Natural killer cell (primary cell): ENCODE data around the gene CCDC40. TPM values are rescaled to one million over a fixed set of nuclear protein-coding genes. Genes with fewer than 3 reads are reported as not detected.

ENCODE experiments used
- ATAC-seq, 3 donors: fragments of 150-1000 bp in 2 of 3; fragments of 200-7000 bp in 1 of 3; cut with Tn5 transposase; 1 replicate in 1 of 3; 2 replicates in 2 of 3; pipeline ENCODE4 v1.10.0; 2021; ENCODE audit warnings: mild to moderate bottlenecking in 2 of 3, moderate library complexity in 2 of 3
- DNase-seq, 2 donors: peaks; one replicate each; pipeline versions ENCODE4 v3.0.0 to v3.0.0-alpha.2; 2013 to 2021; ENCODE audit warnings: mixed read lengths in 1 of 2
- H3K27ac ChIP-seq: one replicate; pipeline ENCODE4 v1.5.1; 2013; ENCODE audit warnings: mild to moderate bottlenecking, low read length
- H3K27me3 ChIP-seq: one replicate; pipeline ENCODE4 v1.6.1; 2013; ENCODE audit warnings: low read length; ENCODE audit not compliant: control insufficient read depth, insufficient read depth
- H3K36me3 ChIP-seq: one replicate; pipeline ENCODE4 v1.6.1; 2013; ENCODE audit warnings: low read length; ENCODE audit not compliant: control insufficient read depth, insufficient read depth
- H3K4me1 ChIP-seq: one replicate; pipeline ENCODE4 v1.6.1; 2013; ENCODE audit warnings: low read length; ENCODE audit not compliant: control insufficient read depth, insufficient read depth
- H3K4me3 ChIP-seq: one replicate; pipeline ENCODE4 v1.5.1; 2013; ENCODE audit warnings: low read length
- H3K9me3 ChIP-seq: one replicate; pipeline ENCODE4 v1.6.1; 2013; ENCODE audit warnings: low read length; ENCODE audit not compliant: control insufficient read depth, insufficient read depth
- H3K27ac Mint-ChIP-seq, 2 donors: one replicate each; pipeline ENCODE4 v1.8.0; 2022; ENCODE audit warnings: mild to moderate bottlenecking in 2 of 2, mixed read lengths in 2 of 2, moderate library complexity in 1 of 2
- H3K27me3 Mint-ChIP-seq, 2 donors: one replicate each; pipeline ENCODE4 v1.8.0; 2022; ENCODE audit warnings: low read depth in 2 of 2, mixed read lengths in 2 of 2
- H3K36me3 Mint-ChIP-seq: one replicate; pipeline ENCODE4 v1.8.0; 2022; ENCODE audit warnings: mixed read lengths
- H3K4me1 Mint-ChIP-seq, 2 donors: one replicate each; pipeline ENCODE4 v1.8.0; 2022; ENCODE audit warnings: mixed read lengths in 2 of 2
- H3K4me3 Mint-ChIP-seq: one replicate; pipeline ENCODE4 v1.8.0; 2022; ENCODE audit warnings: mild to moderate bottlenecking, moderate library complexity, mixed read lengths
- H3K9me3 Mint-ChIP-seq, 2 donors: one replicate each; pipeline ENCODE4 v1.8.0; 2022; ENCODE audit warnings: mixed read lengths in 2 of 2
- CTCF ChIP-seq: fragments of 200-600 bp; IDR thresholded peaks from one replicate; pipeline ENCODE4 v1.8.0; 2022; ENCODE audit warnings: antibody characterized with exemption
- WGBS: methylation state at CpG from one replicate; pipeline ENCODE4 v1.1.7; 2013; ENCODE audit warnings: missing lambda C conversion rate; ENCODE audit not compliant: insufficient coverage; 5-methylcytosine and 5-hydroxymethylcytosine counted together
- intact Hi-C: fragments of 100-400 bp; cut with micrococcal nuclease; formaldehyde crosslinking; loops from one replicate; pipeline ENCODE4 v1.14.2; 2022
- total RNA-seq, 4 donors: library from RNA; stranded (reverse); fragments of 120-200 nt in 1 of 4; gene quantifications; one replicate each; pipeline versions ENCODE4 v1.2.3 to v1.2.4, GENCODE V29; 2013 to 2022

Gene CCDC40
- total RNA-seq, 3 donors from 2014 or later (not counting 1 experiment from before 2014, with no cell fraction given), result 0.95 to 2.4 (median 1.5) TPM

DNA sequence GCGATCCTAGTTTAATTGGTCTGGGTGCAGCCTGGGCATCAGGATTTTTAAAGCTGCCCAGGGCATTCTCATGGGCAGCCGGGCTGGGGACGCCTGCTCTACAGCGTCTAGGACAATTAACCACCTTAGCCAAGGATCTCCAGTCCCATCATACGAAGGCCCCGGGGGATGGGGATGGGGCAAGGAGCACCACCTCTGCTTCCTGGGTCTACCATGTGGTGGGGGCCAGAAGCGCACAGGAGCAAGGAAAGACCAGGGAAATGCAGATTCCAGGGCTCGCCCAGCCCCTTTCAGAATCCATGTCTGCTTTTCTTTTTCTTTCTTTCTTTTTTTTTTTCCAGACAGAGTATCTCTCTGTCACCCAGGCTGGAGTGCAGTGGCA, 30.1 kb upstream of the CCDC40 start:
- Mint-ChIP-seq H3K27ac (peak overlapping the region in 1 of 2 donors; percentile 37), H3K36me3 (no peaks in the 10 kb centered on the region), H3K4me3 (no peak overlapping the region), H3K4me1 (peaks cover 8 to 14% of the 10 kb centered on the region in 2 donors), H3K27me3 (no peaks in the 10 kb centered on the region), H3K9me3 (no peaks in the 10 kb centered on the region)
- intact Hi-C loops, result no loop called here
- ATAC-seq, result no peak
- no peaks in the 10 kb centered on the region for H3K9me3 ChIP-seq
- H3K4me1 ChIP-seq, result peaks cover 17% of the 10 kb centered on the region
- no peaks in the 10 kb centered on the region for H3K36me3 ChIP-seq
- no peak overlapping the region for H3K27ac ChIP-seq
- TF ChIP-seq CTCF, result no peak
- no peak overlapping the region for H3K4me3 ChIP-seq
- WGBS, result 81% methylated on average over 8 of the region's 8 CpGs
- H3K27me3 ChIP-seq, result no peaks in the 10 kb centered on the region
- no peak for DNase-seq

DNA sequence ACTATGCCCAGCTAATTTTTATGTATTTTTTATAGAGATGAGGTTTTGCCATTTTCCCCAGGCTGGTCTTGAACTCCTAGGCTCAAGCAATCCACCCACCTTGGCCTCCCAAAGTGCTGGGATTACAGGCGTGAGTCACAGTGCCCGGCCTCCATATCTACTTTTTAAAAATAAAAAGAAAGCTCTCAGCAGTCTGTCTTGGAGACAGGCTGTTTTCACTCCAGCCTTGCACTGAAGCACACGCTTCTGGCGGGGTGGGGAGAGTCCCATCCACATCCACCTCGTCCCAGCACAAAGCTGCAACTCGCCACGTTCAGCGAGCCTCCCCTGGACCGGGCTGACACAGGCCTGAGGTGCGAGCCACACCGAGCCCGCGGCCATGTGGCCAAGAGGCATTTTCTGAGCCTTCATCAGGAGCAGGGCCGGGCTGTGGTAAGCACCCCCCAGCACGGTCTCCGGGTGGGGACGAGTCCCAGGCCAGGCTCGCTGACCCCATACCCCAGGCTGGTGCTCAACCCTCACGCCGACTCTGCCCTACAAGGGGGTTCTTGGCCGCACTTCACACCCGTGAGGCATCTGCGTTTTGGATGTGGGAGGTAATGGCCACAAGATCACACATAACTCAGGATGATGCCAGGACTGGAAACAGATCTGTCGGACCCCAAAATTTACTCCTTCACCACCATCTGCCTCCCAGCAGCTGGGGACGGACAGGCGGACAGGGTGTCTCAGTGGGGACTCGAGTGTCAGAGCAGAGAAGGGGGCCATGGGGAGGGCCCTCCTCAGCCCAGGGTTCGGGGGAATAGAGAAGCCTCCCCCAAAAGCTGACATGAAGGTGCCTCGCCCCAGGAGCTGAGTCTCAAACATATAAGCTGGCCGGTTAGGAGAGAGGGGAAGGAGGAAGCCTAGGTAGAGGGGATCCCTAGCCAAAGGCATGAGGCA, 29.4 kb upstream of the CCDC40 start:
- no peak for TF ChIP-seq CTCF
- Histone ChIP-seq H3K27me3 (no peaks in the 10 kb centered on the region), H3K36me3 (no peaks in the 10 kb centered on the region), H3K27ac (no peak overlapping the region), H3K9me3 (no peaks in the 10 kb centered on the region), H3K4me3 (no peak overlapping the region), H3K4me1 (peaks cover 17% of the 10 kb centered on the region)
- 89% methylated on average over 29 of the region's 30 CpGs for WGBS
- no peaks in the 10 kb centered on the region for H3K36me3 Mint-ChIP-seq
- no peak for ATAC-seq
- no peak overlapping the region for H3K4me3 Mint-ChIP-seq
- H3K27me3 Mint-ChIP-seq, result no peaks in the 10 kb centered on the region
- H3K9me3 Mint-ChIP-seq, result no peaks in the 10 kb centered on the region
- no peak for DNase-seq
- intact Hi-C loops, result no loop called here
- no peak overlapping the region for H3K27ac Mint-ChIP-seq
- H3K4me1 Mint-ChIP-seq, result peaks cover 8 to 14% of the 10 kb centered on the region in 2 donors

DNA sequence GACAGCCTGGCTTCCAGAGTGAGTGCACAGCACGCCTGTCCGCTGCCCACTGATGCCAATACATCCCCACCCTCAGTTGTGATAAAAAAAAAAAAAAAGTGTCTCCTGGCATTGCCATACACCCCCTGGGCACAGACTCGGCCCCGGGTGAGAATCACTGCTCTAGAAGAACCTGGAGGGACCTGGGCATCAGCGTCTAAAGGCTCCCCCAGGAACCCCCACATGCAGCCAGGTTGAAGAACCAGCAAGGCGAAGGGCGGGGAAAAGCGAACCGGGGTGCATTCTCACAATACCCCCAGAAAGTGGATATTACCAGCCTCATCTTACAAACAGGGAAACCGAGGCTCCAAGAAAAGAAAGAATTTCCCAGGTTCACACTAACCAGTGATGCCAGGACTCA, 28.5 kb upstream of the CCDC40 start:
- H3K4me1 Mint-ChIP-seq, result peaks cover 8 to 14% of the 10 kb centered on the region in 2 donors
- Histone ChIP-seq H3K27ac (no peak overlapping the region), H3K4me1 (peaks cover 17% of the 10 kb centered on the region), H3K27me3 (no peaks in the 10 kb centered on the region), H3K4me3 (no peak overlapping the region), H3K9me3 (no peaks in the 10 kb centered on the region), H3K36me3 (no peaks in the 10 kb centered on the region)
- WGBS, result 79% methylated on average over 10 of the region's 10 CpGs
- H3K9me3 Mint-ChIP-seq, result no peaks in the 10 kb centered on the region
- no peaks in the 10 kb centered on the region for H3K27me3 Mint-ChIP-seq
- TF ChIP-seq CTCF, result no peak
- ATAC-seq, result no peak
- no peak overlapping the region for H3K4me3 Mint-ChIP-seq
- intact Hi-C loops, result no loop called here
- no peak for DNase-seq
- no peak overlapping the region for H3K27ac Mint-ChIP-seq
- no peaks in the 10 kb centered on the region for H3K36me3 Mint-ChIP-seq
